ENCODE data around the gene ACSS2.

ACSS2 gene

DNA sequence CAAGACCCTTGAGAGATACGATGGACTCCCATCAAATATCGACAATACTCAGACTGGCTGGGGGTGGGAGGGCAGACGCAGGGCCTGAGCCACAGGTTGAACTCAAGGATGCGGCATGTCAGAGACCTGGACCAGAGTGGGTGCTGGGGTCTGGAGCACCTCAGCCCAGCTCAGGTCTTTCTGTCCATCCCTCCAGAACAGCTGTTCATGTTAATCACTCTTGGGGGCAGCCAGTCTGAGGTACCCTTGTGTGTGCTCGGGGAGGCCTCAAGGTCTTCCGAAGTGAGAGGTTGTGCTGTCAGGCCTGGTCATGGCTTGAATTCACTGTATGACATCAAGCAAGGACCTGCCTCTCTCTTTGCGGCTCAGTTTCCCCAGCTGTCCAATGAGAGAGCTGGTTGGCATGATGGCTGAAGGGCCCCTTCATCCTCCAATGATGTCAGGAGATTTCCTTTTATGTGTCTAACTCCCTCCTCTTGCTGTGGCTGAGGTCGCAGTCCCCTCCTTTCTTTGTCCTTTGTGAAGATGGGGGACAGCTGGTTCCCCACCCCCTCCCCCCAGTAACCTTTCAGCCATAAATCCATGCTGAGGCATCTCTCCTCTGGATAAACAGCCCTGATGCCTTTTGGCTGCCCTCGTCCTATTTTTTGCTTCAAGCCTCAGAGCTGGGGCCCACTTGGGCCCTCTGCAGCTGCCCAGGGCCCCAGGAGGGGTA, 94.6 kb downstream of the ACSS2 start:
- Histone ChIP-seq H3K27ac (no peak overlapping the region), H3K4me2 (no peak overlapping the region), H3K36me3 (no peaks in the 10 kb centered on the region), H3K27me3 (no peaks in the 10 kb centered on the region), H3K4me1 (peaks cover 7% of the 10 kb centered on the region), H4K20me1 (no peaks in the 10 kb centered on the region), H3K9ac (no peak overlapping the region), H3K9me3 (no peaks in the 10 kb centered on the region), H3K4me3 (no peak overlapping the region)
- TF ChIP-seq Cebpa-rat (IDR thresholded peaks at IDR 0.05): no peak

DNA sequence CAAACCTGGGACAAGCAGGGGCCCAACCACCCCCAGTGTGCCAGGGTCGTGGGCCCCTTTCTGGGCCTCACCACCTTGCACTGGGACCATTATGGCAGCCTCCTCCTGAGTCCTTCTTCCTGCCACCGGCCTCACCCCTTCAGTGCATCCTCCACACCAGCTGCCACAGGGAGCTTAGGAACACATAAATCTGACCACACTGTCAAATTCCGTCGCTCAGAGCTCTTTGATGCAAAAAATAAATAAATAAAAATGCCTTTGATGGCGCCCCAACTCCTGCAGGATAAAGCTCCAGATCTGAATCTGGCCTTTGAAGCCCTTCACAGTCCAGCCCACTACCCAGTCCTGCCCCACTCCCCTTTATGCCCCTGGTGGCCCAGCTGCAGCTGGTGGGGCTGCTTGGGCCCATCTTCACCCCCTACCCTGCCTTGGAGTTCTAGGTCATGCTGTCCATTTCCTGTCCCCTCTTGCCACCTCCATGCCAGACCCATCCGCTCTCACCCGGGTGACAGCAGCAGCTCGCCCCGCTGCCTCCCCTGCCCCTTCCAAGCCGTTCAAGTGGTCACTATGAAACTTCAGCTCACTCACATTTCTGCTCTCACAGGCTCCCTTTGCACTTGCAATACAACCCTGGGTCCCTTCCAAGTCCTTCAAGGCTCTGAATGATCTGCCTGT, 95.3 kb downstream of the ACSS2 start:
- H3K4me3 ChIP-seq: no peak overlapping the region
- no peak overlapping the region for H3K4me2 ChIP-seq
- H3K27me3 ChIP-seq: no peaks in the 10 kb centered on the region
- no peaks in the 10 kb centered on the region for H3K9me3 ChIP-seq
- H3K36me3 ChIP-seq: no peaks in the 10 kb centered on the region
- no peaks in the 10 kb centered on the region for H4K20me1 ChIP-seq
- no peak overlapping the region for H3K9ac ChIP-seq
- TF ChIP-seq Cebpa-rat (IDR thresholded peaks at IDR 0.05): no peak
- H3K27ac ChIP-seq: no peak overlapping the region
- peaks cover 7% of the 10 kb centered on the region for H3K4me1 ChIP-seq

DNA sequence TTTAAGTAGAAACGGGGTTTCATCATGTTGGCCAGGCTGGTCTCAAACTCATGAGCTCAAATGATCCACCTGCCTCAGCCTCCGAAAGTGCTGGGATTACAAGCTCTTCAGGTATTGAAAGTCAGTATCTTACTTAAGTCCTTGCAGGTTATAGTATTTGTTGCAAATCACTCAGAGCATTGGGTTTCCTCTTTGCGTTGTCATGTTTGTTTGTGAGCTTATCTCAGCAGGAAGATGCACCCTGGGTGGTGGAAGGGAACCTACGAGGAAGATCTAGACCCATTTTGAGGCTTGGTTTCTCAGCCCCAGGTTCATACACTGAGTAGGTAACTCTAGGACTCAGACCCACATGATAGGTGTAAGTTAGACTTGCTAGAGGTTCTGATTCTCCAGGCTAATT, 97.8 kb downstream of the ACSS2 start:
- no peak for TF ChIP-seq Cebpa-rat (IDR thresholded peaks at IDR 0.05)
- peaks cover 19% of the 10 kb centered on the region for H3K4me1 ChIP-seq
- no peak overlapping the region for H3K4me3 ChIP-seq
- no peaks in the 10 kb centered on the region for H3K9me3 ChIP-seq
- H3K4me2 ChIP-seq: no peak overlapping the region
- H3K9ac ChIP-seq: no peak overlapping the region
- no peaks in the 10 kb centered on the region for H3K27me3 ChIP-seq
- H3K27ac ChIP-seq: no peak overlapping the region
- H4K20me1 ChIP-seq: no peaks in the 10 kb centered on the region
- no peaks in the 10 kb centered on the region for H3K36me3 ChIP-seq

DNA sequence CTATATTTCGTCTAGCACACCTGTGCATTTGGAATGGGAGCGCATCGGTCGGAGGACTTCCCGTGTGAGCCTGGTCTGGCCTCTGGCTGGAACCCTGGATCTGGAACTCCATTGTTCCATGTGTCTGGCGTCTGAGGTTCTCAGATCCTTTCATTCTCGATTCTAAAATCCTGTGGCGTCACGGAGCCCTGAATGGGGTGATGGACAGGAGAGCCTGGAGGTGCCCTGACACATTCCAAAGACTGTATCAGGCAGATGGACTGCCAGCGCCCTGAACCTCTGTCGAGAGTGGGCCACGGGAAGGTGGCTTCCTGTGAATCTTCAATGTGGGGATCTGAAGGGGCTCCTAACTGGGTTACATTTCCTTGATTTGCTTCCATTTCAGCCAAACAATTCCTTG, 99.9 kb downstream of the ACSS2 start:
- H3K27ac ChIP-seq: no peak overlapping the region
- H3K4me2 ChIP-seq: no peak overlapping the region
- no peaks in the 10 kb centered on the region for H4K20me1 ChIP-seq
- no peaks in the 10 kb centered on the region for H3K36me3 ChIP-seq
- H3K27me3 ChIP-seq: no peaks in the 10 kb centered on the region
- peaks cover 19% of the 10 kb centered on the region for H3K4me1 ChIP-seq
- no peaks in the 10 kb centered on the region for H3K9me3 ChIP-seq
- no peak overlapping the region for H3K4me3 ChIP-seq
- no peak for TF ChIP-seq Cebpa-rat (IDR thresholded peaks at IDR 0.05)
- H3K9ac ChIP-seq: no peak overlapping the region
